ENCODE data around the gene GLUD2.

DNA sequence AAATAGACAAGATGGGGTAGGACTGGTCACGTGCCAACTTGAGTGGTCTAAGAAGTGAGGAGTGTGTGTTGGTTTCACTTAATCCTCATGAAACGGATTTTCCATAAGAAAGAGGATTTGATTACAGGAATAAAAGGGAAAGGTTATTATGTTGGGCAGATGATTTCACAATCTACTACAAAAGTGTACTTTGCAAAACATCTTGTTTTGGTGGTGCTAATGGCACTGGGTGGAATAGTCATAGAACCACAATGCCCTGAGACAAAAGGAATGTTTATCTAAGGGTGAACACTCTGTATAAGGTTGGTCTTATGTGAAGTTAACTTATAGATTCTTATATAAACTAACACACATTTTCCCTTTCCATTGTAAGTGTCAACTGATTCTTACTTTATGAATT, 45.6 kb downstream of the GLUD2 start:
- no peak for TF ChIP-seq POLR2A (IDR thresholded peaks at IDR 0.05)
- TF ChIP-seq, protein P1, sequence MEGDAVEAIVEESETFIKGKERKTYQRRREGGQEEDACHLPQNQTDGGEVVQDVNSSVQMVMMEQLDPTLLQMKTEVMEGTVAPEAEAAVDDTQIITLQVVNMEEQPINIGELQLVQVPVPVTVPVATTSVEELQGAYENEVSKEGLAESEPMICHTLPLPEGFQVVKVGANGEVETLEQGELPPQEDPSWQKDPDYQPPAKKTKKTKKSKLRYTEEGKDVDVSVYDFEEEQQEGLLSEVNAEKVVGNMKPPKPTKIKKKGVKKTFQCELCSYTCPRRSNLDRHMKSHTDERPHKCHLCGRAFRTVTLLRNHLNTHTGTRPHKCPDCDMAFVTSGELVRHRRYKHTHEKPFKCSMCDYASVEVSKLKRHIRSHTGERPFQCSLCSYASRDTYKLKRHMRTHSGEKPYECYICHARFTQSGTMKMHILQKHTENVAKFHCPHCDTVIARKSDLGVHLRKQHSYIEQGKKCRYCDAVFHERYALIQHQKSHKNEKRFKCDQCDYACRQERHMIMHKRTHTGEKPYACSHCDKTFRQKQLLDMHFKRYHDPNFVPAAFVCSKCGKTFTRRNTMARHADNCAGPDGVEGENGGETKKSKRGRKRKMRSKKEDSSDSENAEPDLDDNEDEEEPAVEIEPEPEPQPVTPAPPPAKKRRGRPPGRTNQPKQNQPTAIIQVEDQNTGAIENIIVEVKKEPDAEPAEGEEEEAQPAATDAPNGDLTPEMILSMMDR (IDR thresholded peaks at IDR 0.05 in 4 of 5, conservative IDR thresholded peaks at IDR 0.05 in 1 of 5): no peak

Measured in gastrocnemius medialis (tissue), 4 donors.